ENCODE results near the gene OSBPL10. TPM values are rescaled to one million over a fixed set of nuclear protein-coding genes. Genes with fewer than 3 reads are reported as not detected.

Gene OSBPL10
- total and polyA plus RNA-seq, 4 donors = 3.9 to 33.0 (median 13.1) TPM

- peaks cover 0 to 3% (median 0%) of the 10 kb centered on the region in 5 donors for H3K4me1 ChIP-seq (ENCODE audit: control insufficient read depth in 5 of 5, insufficient read depth in 5 of 5, low read length in 5 of 5)
- H3K9ac ChIP-seq (ENCODE audit: insufficient read depth in 1 of 2, low read length in 2 of 2) = no peak overlapping the region
- TF ChIP-seq, protein P1, sequence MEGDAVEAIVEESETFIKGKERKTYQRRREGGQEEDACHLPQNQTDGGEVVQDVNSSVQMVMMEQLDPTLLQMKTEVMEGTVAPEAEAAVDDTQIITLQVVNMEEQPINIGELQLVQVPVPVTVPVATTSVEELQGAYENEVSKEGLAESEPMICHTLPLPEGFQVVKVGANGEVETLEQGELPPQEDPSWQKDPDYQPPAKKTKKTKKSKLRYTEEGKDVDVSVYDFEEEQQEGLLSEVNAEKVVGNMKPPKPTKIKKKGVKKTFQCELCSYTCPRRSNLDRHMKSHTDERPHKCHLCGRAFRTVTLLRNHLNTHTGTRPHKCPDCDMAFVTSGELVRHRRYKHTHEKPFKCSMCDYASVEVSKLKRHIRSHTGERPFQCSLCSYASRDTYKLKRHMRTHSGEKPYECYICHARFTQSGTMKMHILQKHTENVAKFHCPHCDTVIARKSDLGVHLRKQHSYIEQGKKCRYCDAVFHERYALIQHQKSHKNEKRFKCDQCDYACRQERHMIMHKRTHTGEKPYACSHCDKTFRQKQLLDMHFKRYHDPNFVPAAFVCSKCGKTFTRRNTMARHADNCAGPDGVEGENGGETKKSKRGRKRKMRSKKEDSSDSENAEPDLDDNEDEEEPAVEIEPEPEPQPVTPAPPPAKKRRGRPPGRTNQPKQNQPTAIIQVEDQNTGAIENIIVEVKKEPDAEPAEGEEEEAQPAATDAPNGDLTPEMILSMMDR (IDR thresholded peaks at IDR 0.05; ENCODE audit: control extremely low read depth, extremely low read depth) = no peak
- no peaks in the 10 kb centered on the region for H3K36me3 ChIP-seq (ENCODE audit: control insufficient read depth in 4 of 4, insufficient read depth in 4 of 4, low read length in 4 of 4)
- H3K9me3 ChIP-seq (ENCODE audit: control insufficient read depth in 4 of 4, insufficient read depth in 3 of 4, low read length in 3 of 4) = no peaks in the 10 kb centered on the region
- H3K27me3 ChIP-seq (ENCODE audit: control insufficient read depth in 3 of 3, insufficient read depth in 3 of 3, low read length in 2 of 3) = no peaks in the 10 kb centered on the region
- no peak overlapping the region for H3K27ac ChIP-seq (ENCODE audit: low read depth in 1 of 2, low read length in 1 of 2)
- WGBS, 2 donors = 99 to 100% methylated on average over 4 of the region's 4 CpGs
- no peak for DNase-seq
- ATAC-seq (ENCODE audit: insufficient read depth, low FRiP score) = no peak
- H3K4me3 ChIP-seq = no peak overlapping the region
Measured at GRCh38 chr3:31798840-31799239, 182.2 kb downstream of the OSBPL10 start.

DNA sequence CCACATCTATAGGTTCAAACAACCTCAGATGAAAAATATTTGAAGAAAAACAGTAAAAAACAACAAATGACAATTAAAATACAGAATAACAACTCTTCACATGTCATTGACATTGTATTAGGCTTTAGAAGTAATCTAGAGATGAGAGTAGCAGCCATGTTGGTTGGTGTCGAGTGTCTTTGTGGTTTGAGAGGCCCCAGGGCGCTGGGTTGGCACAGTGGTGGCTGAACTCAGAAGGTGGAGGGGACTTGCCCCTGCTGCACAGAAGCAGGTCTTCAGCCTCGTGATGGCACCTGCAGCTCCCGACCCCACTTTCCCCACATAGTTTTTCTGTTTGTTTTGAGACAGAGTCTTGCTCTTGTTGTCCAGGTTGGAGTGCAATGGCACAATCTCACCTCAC, 187.2 kb downstream of the OSBPL10 start:
- Histone ChIP-seq H3K36me3 (ENCODE audit: control insufficient read depth in 4 of 4, insufficient read depth in 4 of 4, low read length in 4 of 4) (no peaks in the 10 kb centered on the region), H3K27ac (ENCODE audit: low read depth in 1 of 2, low read length in 1 of 2) (no peak overlapping the region), H3K4me1 (ENCODE audit: control insufficient read depth in 5 of 5, insufficient read depth in 5 of 5, low read length in 5 of 5) (peaks cover 0 to 7% (median 0%) of the 10 kb centered on the region in 5 donors), H3K9me3 (ENCODE audit: control insufficient read depth in 4 of 4, insufficient read depth in 3 of 4, low read length in 3 of 4) (no peaks in the 10 kb centered on the region), H3K4me3 (no peak overlapping the region), H3K27me3 (ENCODE audit: control insufficient read depth in 3 of 3, insufficient read depth in 3 of 3, low read length in 2 of 3) (no peaks in the 10 kb centered on the region), H3K9ac (ENCODE audit: insufficient read depth in 1 of 2, low read length in 2 of 2) (no peak overlapping the region)
- TF ChIP-seq, protein P1 (IDR thresholded peaks at IDR 0.05; ENCODE audit: control extremely low read depth, extremely low read depth) = no peak
- no peak for DNase-seq
- 92 to 93% methylated on average over 4 of the region's 4 CpGs for WGBS, 2 donors
- no peak for ATAC-seq (ENCODE audit: insufficient read depth, low FRiP score)

DNA sequence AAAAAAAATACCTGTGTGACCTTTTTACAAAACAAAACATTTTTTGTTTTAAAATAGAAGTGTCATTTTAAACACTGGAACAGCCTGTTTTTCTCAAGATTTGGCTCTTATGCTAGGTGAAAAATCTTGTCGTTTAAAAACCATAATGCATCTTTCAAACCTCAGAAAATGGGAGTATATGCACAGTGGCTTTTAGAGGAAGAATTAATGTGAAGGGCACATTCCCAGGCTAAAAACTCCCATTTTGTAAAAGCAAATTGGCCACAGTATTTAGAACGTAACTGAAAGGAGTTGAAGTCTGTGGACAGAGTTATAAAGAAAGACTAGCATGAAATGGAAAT, 190.0 kb downstream of the OSBPL10 start:
- Histone ChIP-seq H3K9ac (ENCODE audit: insufficient read depth in 1 of 2, low read length in 2 of 2) (no peak overlapping the region), H3K9me3 (ENCODE audit: control insufficient read depth in 4 of 4, insufficient read depth in 3 of 4, low read length in 3 of 4) (no peaks in the 10 kb centered on the region), H3K4me1 (ENCODE audit: control insufficient read depth in 5 of 5, insufficient read depth in 5 of 5, low read length in 5 of 5) (peaks cover 0 to 7% (median 0%) of the 10 kb centered on the region in 5 donors), H3K4me3 (no peak overlapping the region), H3K27me3 (ENCODE audit: control insufficient read depth in 3 of 3, insufficient read depth in 3 of 3, low read length in 2 of 3) (no peaks in the 10 kb centered on the region), H3K36me3 (ENCODE audit: control insufficient read depth in 4 of 4, insufficient read depth in 4 of 4, low read length in 4 of 4) (no peaks in the 10 kb centered on the region), H3K27ac (ENCODE audit: low read depth in 1 of 2, low read length in 1 of 2) (no peak overlapping the region)
- TF ChIP-seq, protein P1 (IDR thresholded peaks at IDR 0.05; ENCODE audit: control extremely low read depth, extremely low read depth) = no peak
- ATAC-seq (ENCODE audit: insufficient read depth, low FRiP score) (no peak), DNase-seq (no peak)
- WGBS, 2 donors = 76 to 90% methylated on average over 2 of the region's 2 CpGs
